Cardiac septum (tissue), 1 donor: ENCODE measurements around the gene CENPA. TPM values are rescaled to one million over a fixed set of nuclear protein-coding genes. Genes with fewer than 3 reads are reported as not detected.
"Not testable (repeated sequence)": the region's sequence is repeated elsewhere in the genome, so short reads cannot be mapped to it uniquely, and the experiment has no call there.

Experiments
- DNase-seq: peaks from one replicate; pipeline ENCODE4 v3.0.0-alpha.2; 2020; ENCODE audit warnings: low spot score
- intact Hi-C: fragments of 100-400 bp; cut with DNase I; formaldehyde crosslinking; loops from one replicate; pipeline ENCODE4 v1.14.0; 2022
- total RNA-seq: library from RNA; stranded (reverse); fragmentation: NEBNext Ultra II Directional; extraction: Animal tissue kit (Norgen Biotek cat#: 25700); gene quantifications from one replicate; pipeline ENCODE4 v1.2.1, GENCODE V29; 2021
- donor health status: DM: no; HTN: no; CAD: no.

Gene CENPA
- total RNA-seq, 1 donor from 2014 or later: not detected

DNA sequence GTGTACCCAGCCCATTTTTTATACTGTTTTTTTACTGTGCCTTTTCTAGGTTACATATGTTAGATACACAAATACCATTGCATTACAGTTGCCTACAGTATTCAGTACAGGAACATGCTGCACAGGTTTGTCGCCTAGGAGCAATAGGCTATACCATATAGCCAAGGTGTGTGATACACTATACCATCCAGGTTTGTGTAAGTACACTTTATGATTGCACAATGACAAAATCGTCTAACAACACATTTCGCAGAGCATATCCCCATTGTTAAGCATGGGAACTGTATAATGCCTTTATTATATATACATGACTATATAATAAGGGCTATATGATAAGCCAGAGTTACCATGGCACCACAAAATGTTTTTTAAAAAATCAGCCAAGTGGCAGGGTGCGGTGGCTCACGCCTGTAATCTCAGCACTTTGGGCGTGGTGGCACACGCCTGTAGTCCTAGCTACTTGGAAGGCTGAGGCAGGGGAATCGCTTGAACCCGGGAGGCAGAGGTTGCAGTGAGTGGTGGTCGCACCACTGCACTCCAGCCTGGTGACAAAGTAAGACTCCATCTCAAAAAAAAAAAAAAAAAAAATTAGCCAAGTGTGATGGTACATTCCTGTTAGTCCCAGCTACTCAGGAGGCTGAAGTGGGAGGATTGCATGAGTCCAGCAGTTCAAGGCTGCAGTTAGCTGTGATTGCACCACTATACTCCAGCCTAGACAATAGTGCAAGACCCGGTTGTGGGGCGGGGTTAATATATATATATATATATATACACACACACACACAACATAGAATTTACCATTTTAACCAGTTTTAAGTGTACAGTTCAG, 2.8 kb upstream of the CENPA start:
- DNase-seq: no peak
- intact Hi-C loops: no loop called here

DNA sequence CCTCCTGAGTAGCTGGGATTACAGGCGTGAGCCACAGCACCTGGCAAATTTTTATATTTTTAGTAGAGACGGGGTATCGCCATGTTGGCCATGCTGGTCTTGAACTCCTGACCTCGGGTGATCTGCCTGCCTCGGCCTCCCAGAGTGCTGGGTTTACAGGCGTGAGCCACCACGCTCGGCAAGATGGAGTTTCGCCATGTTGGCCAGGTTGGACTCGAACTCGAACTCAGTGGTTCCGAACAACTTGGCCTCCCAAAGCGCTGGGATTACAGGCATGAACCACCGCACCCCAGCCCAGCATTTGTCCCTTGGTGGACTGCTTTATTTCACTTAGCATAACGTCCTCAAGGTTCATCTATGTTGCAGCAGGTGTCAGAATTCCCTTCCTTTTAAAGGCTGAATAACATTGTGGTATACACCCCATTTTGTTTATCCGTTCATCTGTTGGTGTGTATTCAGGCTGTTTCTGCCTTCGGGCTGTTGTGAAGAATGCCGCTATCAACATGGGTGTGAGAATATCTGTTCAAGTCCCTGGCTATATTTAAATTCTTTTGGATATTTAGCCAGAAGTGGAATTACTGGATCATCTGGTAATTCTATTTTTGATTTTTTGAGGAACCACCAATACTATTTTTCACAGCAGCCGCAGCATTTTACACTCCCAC, 1.2 kb upstream of the CENPA start:
- DNase-seq: no peak
- intact Hi-C loops: no loop called here

DNA sequence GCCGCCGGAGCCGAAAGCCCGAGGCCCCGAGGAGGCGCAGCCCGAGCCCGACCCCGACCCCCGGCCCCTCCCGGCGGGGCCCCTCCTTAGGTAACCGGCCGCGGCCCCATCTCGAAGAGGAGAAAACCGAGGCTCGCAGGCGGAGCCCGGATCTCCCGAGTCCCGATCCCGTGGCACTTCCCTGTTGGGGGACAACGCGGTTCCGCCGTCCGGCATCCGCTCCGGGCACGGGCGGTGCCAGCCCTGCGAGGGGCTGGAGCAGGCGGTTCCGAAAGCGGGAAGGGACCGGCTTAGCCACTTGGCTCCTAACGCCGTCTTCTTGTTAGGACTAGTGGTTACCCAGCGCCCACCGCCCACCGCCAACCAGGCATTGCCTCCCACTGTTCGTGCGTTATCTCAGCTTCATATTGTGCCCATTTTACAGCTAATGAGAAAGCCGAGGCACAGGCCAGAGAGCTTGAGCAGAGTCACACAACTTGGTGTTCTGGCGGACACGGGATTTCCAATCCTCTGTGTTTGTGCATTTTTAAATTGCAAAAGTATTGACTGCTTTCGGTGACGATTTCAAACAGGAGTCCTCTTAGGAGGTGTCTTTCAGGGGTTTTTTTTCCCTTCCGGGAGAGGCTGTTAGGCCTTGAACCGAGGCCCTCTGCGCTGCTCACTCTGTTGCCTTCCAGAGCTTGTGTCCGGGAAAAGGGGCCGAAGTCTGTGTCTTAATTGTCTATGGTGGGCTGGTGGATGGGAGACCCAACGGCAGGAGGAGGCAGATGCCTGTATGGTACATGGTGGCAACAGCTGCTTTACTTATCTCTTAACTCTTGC, 562 bp downstream of the CENPA start:
- intact Hi-C loops: no loop called here
- DNase-seq: no peak

DNA sequence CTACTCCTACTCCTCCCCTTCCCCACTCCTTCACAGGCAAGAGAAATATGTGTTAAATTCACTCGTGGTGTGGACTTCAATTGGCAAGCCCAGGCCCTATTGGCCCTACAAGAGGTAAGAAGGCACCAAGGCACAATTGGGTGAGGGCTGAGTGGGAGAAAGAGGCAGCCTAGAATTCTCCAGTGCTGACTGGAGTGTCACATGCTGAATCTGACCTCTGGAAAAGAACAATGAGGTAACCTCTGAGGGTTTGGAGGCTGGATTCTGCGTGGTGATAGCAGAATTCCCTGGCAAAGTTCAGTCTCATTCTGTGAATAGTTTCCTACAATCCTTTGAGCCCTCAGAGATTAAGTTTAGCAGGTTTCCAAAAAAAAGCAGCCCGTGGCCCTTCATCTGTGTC, 6.9 kb downstream of the CENPA start:
- DNase-seq: no peak
- intact Hi-C loops: no loop called here

DNA sequence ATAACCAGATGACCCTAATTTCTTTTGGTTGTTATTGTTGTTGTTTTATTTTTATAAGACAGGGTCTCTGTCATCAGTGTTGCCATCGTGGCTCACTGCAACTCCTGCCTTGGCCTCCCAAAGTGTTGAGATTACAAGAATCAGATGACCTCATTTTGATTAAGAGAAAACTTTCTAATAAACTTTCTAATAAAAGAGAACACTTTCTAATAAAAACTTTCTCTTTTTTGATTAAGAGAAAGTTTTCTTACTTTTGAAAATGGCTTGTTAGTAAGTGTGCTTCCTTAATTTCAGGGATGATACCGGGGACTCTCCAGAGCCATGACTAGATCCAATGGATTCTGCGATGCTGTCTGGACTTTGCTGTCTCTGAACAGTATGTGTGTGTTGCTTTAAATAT, 7.7 kb downstream of the CENPA start:
- intact Hi-C loops: no loop called here

DNA sequence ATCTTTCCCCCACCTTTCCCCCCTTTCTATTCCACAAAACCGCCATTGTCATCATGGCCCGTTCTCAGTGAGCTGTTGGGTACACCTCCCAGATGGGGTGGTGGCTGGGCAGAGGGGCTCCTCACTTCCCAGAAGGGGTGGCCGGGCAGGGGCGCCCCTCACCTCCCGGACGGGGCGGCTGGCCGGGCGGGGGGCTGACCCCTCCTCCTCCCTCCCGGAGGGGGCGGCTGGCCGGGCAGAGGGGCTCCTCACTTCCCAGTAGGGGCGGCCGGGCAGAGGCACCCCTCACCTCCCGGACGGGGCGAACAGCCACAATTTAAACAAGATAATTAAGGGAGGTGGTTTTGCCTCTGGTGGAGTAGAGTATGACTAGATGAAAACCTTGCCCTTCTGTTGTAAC, 9.3 kb downstream of the CENPA start:
- intact Hi-C loops, DNase-seq: not testable (repeated sequence)

More for the DNA sequence above, 7.7 kb downstream of the CENPA start:
- no peak for DNase-seq

DNA sequence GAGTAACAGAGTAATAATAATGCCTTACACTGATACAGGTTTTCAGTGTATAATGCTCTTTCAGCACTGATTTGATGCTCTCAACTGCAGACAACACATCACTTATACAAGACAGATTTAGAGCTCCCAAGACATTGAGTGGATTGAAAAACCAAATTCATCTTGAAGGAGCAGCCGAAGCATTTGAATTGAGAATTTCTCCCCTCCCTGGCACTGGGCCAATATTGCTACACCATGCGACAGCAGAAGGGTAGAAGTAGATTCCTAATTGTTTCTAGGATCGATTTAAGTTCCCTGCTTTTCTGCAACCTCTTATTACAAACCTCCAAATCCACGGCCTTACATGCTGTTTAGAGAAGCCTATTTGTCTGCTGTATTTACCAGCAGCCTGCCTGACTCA, 15.5 kb downstream of the CENPA start:
- intact Hi-C loops: no loop called here
- DNase-seq: no peak

DNA sequence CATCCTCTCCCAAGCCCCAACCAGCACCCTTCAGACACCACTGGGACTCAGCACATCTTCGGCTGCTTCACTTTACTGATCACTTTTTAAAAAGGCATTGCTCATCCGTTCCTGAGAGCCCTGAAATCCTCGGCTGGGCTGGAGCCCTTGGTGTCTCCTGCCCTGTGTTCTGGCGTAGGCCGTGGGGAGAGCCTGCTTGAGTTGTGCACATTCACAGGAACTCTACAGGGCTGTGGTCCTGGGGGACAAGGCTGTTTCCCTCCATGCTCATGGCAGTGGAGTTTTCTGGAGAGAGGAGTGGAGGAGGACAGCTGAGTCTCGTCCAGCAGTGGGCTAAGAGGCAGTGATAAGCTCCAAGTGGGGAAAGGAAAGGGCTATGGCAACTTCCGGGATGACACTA, 15.9 kb downstream of the CENPA start:
- intact Hi-C loops: no loop called here
- DNase-seq: no peak

DNA sequence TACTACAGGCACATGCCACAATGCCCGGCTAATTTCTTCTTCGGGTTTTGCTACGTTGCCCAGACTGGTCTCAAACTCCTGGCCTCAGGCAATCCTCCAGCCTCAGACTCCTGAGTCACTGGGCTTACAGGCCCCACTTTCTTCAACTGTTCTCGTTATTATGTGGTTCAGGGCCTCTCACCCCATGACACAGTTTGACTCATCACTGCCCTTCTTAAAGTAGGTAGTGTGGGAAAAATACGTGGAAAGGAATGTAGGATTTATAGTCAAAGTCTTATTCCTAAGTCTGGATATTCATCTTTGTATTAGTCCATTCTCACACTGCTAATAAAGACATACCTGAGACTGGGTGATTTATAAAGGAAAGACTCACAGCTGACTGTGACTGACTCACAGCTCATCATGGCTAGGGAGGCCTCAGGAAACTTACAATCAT, 19.4 kb downstream of the CENPA start:
- intact Hi-C loops: no loop called here
- DNase-seq: no peak

DNA sequence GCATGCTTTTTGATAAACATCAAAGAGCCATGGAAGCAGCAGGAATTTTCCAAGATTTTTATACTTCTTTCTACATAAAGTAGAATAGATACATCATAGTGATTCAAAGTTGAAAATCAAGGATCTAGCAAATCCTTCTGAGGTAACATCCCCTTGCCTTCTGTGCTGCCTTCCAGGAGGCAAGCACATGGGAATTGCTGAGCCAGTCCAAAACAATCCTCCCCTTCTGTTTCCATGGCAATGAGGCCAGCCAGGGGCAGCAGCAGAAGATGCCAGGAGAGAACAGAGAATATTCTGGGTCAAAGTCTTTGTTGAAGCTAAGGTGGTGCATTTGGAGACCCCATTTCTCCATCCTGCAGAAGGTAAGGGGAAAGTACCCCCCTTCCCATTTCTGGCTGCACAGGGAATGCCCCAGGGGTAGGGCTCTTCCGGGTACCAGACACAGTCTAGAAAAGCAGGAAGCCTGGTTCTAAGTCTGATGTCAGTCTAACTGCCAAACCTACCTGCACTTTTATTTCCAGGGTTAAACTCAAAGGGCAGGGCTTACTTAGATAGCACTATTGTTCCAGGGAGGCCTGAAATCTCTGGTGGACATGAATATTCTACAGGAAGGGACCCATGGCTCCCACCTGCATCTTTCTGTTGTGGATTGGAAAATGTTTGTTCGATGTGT, 22.1 kb downstream of the CENPA start:
- DNase-seq: no peak
- intact Hi-C loops: no loop called here

DNA sequence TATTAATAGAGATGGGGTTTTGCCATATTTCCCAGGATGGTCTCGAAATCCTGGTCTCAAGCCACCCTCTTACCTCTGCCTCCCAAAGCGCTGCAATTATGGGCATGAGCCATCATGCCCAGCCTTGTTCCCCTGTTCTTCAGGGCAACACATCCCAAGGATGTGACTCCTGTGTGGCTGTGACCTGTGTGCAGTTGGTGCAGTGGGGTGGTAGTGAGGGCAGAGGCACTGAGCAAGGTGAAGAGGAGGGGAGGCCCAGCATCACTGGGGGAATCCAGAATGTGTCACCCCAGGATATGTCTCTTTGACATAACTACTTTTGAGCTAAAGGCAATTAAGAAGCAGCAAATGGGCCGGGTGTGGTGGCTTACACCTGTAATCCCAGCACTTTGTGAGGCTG, 23.4 kb downstream of the CENPA start:
- no peak for DNase-seq
- intact Hi-C loops: no loop called here

DNA sequence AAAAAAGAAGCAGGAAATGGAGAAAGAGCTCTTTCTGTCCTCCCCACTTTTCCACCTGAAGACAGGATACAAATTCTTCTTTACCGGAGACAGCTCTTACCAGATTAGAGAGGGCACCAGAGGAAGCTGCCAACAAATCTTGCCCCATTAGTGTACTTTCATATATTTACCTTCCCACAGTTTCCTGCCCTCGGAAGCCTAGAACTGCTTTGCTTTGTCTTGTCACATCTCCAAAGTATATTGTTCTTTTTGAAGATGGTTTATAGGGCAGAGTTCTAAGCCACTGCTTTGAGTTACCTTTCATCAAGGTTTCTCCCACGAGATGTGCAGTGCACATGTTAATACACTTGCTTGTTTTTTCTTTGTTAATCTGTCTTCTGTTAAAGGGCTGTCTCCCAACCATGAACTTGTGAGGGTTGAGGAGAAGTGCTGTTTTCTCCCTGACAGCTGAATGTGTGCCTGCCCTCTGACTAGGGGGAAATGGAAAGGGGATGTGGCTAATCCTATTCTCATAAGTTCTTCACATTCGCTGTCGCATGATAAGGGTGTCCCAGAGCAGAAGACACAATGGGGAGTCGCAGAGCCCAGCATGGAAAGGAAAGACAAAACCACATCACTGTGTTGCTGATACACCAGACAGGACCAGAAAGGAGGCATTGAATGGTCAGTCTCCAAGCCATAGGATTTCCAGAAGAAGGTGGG, 24.2 kb downstream of the CENPA start:
- no peak for DNase-seq
- intact Hi-C loops: no loop called here

DNA sequence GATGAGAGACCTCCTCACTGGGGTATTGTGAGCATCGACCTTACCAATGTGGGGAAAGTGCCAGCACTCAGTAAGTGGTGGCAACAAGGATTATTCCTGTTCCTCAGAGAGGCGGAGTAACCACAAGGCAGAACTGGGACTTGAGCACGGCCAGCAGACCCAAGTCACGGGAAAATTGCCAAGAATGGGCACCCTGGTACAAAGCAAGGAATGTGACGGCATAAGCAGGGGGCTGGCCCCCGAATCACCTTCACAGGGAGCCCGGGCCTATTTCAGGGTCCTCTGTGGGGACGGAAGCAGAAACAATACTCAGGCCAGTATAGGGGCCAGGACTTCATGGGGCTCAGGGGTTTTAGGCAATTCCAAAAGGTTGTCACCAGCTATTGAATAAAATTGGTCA, 25.4 kb downstream of the CENPA start:
- DNase-seq: no peak
- intact Hi-C loops: no loop called here

DNA sequence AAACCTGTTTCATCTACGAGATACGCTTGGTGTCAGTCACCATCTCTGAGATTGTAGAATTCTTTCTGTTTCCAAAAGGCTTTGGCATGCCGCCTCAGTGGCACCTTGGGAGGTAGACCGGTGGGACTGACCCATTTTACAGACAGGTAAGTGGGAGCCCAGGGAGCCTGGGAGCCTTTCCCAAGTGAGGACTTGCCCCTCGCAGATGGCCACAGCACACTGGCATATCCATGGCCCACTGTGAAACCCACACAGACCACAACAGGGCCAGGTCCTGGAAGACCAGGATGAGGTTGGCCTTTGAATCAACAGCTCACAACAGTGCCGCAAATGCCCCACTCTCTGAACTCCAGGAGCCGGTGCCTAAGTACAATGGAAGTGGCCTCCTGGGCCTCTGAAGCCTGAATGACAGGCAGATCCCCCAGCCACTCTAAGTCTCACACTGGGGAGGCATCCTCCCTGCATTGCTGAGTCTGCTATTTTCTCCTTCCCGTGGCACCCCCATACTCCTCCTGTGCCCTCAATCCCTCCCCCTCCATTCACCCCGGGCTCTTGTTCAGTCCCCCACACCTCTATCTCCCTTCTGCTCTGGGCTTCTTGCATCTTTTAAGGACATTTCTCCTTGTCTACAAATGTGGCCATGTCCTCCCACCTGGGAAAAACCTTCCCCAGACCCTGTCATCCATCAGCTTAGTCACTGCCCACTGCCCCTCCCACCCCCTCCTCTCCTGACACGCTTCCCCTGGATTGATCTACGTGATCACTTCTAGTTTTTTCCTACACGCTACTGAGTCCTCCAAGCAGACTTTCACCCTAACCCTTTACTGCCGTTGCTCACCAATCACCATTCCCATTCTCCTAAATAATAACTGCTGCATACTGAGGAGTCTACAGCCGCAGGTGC, 26.2 kb downstream of the CENPA start:
- no peak for DNase-seq
- intact Hi-C loops: no loop called here

DNA sequence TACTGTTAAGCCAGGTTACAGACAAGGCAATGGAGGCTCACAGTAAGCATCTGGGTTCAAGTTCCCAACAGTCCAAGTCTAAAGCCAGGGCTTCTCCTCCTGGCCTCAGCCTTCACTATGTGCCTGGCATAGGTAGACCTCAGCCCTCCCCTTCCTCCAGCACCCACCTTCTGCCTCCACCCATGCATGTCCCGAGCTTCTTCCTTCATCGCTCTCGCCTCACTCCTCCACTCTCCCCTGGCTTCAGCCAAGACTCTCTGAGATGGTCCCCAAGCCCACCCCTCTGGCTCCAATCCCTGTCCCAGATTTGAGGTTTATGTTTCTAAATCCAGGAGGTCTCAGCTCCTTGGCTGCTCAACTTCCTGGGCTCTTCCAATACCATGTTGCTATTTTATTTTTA, 26.9 kb downstream of the CENPA start:
- no peak for DNase-seq
- intact Hi-C loops: no loop called here

DNA sequence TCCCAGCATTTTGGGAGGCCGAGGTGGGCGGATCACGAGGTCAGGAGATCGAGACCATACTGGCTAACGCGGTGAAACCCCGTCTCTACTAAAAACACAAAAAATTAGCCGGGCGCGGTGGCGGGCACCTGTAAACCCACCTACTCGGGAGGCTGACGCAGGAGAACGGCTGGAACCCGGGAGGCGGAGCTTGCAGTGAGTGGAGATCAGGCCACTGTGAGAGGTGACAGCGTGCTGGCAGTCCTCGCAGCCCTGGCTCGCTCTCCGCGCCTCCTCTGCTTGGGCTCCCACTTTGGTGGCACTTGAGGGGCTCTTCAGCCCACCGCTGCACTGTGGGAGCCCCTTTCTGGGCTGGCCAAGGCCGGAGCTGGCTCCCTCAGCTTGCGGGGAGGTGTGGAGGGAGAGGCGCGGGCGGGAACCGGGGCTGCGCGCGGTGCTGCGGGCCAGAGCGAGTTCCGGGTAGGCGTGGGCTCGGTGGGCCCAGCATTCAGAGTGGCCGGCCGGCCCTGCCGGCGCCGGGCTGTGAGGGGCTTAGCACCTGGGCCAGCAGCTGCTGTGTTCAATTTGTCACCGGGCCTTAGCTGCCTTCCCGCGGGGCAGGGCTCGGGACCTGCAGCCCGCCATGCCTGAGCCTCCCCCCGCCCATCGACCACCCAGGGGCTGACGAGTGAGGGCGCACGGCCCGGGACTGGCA, 28.4 kb downstream of the CENPA start:
- intact Hi-C loops: not testable (repeated sequence)

DNA sequence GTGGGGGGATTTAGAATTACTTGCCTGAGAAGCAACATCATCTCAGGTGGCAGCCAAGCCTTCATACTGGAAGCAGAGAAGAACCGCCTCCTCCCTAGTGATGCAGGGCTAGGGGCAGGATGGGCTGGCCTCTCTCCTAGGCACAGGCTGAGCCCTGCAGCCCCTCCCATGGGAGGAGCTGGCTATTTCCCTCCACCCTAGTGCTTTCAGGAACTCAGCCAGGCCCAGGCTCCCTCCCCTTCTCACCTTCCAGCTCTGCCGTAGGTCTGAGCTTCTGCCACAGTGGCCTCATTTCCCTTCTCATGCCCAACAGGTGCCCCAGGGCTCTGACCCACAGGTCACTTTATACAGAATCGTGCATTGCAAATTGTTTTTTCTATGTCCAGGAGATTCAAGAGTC, 31.0 kb downstream of the CENPA start:
- DNase-seq: no peak
- intact Hi-C loops: no loop called here

More for the DNA sequence above, 28.4 kb downstream of the CENPA start:
- not testable (repeated sequence) for DNase-seq

DNA sequence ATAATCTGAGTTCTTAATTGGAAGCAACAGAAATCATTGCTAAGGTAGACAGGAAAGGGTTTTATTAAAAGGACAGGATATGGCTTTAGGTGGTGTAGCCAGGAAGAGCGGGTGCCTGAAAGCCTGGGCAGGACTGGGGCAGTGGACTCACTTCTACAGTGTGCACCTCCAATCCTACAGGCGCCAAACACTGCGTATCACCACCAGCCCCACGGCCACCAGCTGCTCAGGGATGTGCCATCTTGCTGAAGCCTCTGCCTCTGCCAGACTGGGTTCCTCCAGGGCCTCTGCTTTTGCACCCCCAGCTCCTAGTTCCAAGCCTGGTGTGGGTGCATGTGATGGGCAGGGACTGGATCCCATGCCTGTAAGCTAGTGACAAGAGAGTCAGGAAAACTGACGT, 32.4 kb downstream of the CENPA start:
- DNase-seq: no peak
- intact Hi-C loops: no loop called here
